Measurements from ENCODE around the gene ADAMTS6.

ADAMTS6 gene

GRCh38 chr5:65100911-65101631, 380.6 kb downstream of the ADAMTS6 start:
- DNase-seq = peak; percentile 28

Measured in stimulated activated CD4-positive, alpha-beta T cell treated with anti-CD3 and anti-CD28 coated beads, Interleukin-1b, Interleukin-23, amount 100 ng/mL, for 48 hours (primary cell).